WTC11 (cell line): ENCODE measurements around the gene JTB. TPM values are rescaled to one million over a fixed set of nuclear protein-coding genes. Genes with fewer than 3 reads are reported as not detected.
A peak's percentile ranks its signal among the peaks of the same experiment; 100 is the strongest.

Experiments
- ATAC-seq: fragments of 200-7000 bp; cut with Tn5 transposase; 2 replicates; pipeline ENCODE4 v1.10.0; 2021; ENCODE audit warnings: mild to moderate bottlenecking, moderate library complexity
- CTCF ChIA-PET: fragments of 300-600 bp; sonication (Branson Sonifier 250); formaldehyde crosslinking; loops from one replicate; lab custom pipeline; 2021; ENCODE audit warnings: antibody characterized with exemption; lab: Charles Lee
- POLR2A ChIA-PET: fragments of 350-600 bp; sonication (Branson Sonifier 250); formaldehyde crosslinking; loops from one replicate; lab custom pipeline; 2021; ENCODE audit warnings: antibody characterized with exemption; lab: Charles Lee
- DNase-seq: peaks from one replicate; pipeline ENCODE4 v3.0.0; 2021; ENCODE audit warnings: low spot score
- H3K27ac Mint-ChIP-seq: 2 replicates; pipeline ENCODE4 v1.8.0; 2021; ENCODE audit warnings: mixed read lengths
- H3K27me3 Mint-ChIP-seq: 2 replicates; pipeline ENCODE4 v1.8.0; 2021; ENCODE audit warnings: low read depth, mild to moderate bottlenecking, moderate library complexity, mixed read lengths
- H3K36me3 Mint-ChIP-seq: 2 replicates; pipeline ENCODE4 v1.8.0; 2021; ENCODE audit warnings: mixed read lengths
- H3K4me1 Mint-ChIP-seq: 2 replicates; pipeline ENCODE4 v1.8.0; 2022; ENCODE audit warnings: mixed read lengths
- H3K4me3 Mint-ChIP-seq: 2 replicates; pipeline ENCODE4 v1.8.0; 2021; ENCODE audit warnings: mild to moderate bottlenecking, moderate library complexity, mixed read lengths
- H3K9me3 Mint-ChIP-seq: 2 replicates; pipeline ENCODE4 v1.8.0; 2021; ENCODE audit warnings: mixed read lengths
- AR ChIP-seq: fragments of 250-450 bp; sonication (Bioruptor Pico); IDR thresholded peaks from 2 replicates; pipeline ENCODE4 v1.9.0; 2021; ENCODE audit warnings: mild to moderate bottlenecking
- GABPB1 ChIP-seq: sonication (generic); formaldehyde crosslinking; IDR thresholded peaks from 2 replicates; pipeline ENCODE4 v1.8.1; 2023; ENCODE audit warnings: mild to moderate bottlenecking, missing genetic modification reagents
- HMGXB4 ChIP-seq: sonication (generic); formaldehyde crosslinking; IDR thresholded peaks from 2 replicates; pipeline ENCODE4 v1.8.1; 2023; ENCODE audit warnings: mild to moderate bottlenecking, moderate library complexity, missing genetic modification reagents
- IRF2 ChIP-seq: sonication (generic); formaldehyde crosslinking; IDR thresholded peaks from 2 replicates; pipeline ENCODE4 v1.8.0; 2022; ENCODE audit warnings: low read depth, missing genetic modification reagents, borderline replicate concordance
- STAT6 ChIP-seq: sonication (generic); formaldehyde crosslinking; conservative IDR thresholded peaks from 2 replicates; pipeline ENCODE4 v1.8.1; 2023; ENCODE audit warnings: mild to moderate bottlenecking, low read depth, missing genetic modification reagents, moderate library complexity
- USF2 ChIP-seq: sonication (generic); formaldehyde crosslinking; IDR thresholded peaks from 2 replicates; pipeline ENCODE4 v1.8.1; 2023; ENCODE audit warnings: mild to moderate bottlenecking, missing genetic modification reagents, moderate library complexity
- ZNF138 ChIP-seq: sonication (generic); formaldehyde crosslinking; conservative IDR thresholded peaks from 2 replicates; pipeline ENCODE4 v1.8.1; 2022; ENCODE audit warnings: mild to moderate bottlenecking, moderate library complexity, missing genetic modification reagents
- ZNF219 ChIP-seq: sonication (generic); formaldehyde crosslinking; IDR thresholded peaks from 2 replicates; pipeline ENCODE4 v1.8.0; 2023; ENCODE audit warnings: missing genetic modification reagents, mild to moderate bottlenecking, borderline replicate concordance
- ZNF317 ChIP-seq: sonication (generic); formaldehyde crosslinking; IDR thresholded peaks from 2 replicates; pipeline ENCODE4 v1.8.1; 2023; ENCODE audit warnings: low read depth, mild to moderate bottlenecking, moderate library complexity, missing genetic modification reagents, borderline replicate concordance
- total RNA-seq: library from RNA; stranded (reverse); gene quantifications from 3 replicates; pipeline ENCODE4 v1.2.3, GENCODE V29; 2021

The JTB gene
- total RNA-seq, 1 experiment from 2014 or later, result 90.3 TPM

GRCh38 chr1:153968972-153969371, 8.5 kb downstream of the JTB start (continued):
- TF ChIP-seq ZNF317 (CRISPR knock-in tag), result no peak
- TF ChIP-seq GABPB1 (CRISPR knock-in tag), result no peak
- TF ChIP-seq, all 79 proteins: peak for 0

GRCh38 chr1:153968408-153968807, 9.1 kb downstream of the JTB start:
- Mint-ChIP-seq H3K4me1 (peaks cover 26% of the 10 kb centered on the region), H3K36me3 (peaks cover 9% of the 10 kb centered on the region), H3K27ac (no peak overlapping the region), H3K4me3 (peak overlapping the region; percentile 80), H3K27me3 (no peaks in the 10 kb centered on the region), H3K9me3 (peaks cover 5% of the 10 kb centered on the region)
- ChIA-PET POLR2A (interaction anchor here (0.6 to 4.4 kb wide), 6 partner anchors 9 to 46 kb away, joined by 3 to 55 read pairs (median 22); partner anchors contain the start of genes CRTC2, DENND4B, GATAD2B and JTB), CTCF (interaction anchor here (1.9 to 2.9 kb wide), 3 partner anchors 17 to 271 kb away, joined by 4 to 28 read pairs (median 21); partner anchors contain the start of genes DENND4B and RAB13)
- TF ChIP-seq STAT6 (CRISPR knock-in tag) (no peak), ZNF138 (CRISPR knock-in tag) (no peak), IRF2 (CRISPR knock-in tag) (no peak)
- DNase-seq (no peak), ATAC-seq (no peak)

- TF ChIP-seq AR (CRISPR knock-in tag) (no peak), ZNF219 (CRISPR knock-in tag) (no peak)
- Mint-ChIP-seq H3K4me3 (peak overlapping the region; percentile 80), H3K36me3 (peaks cover 9% of the 10 kb centered on the region), H3K27ac (peak overlapping the region; percentile 98), H3K27me3 (no peaks in the 10 kb centered on the region), H3K4me1 (peaks cover 26% of the 10 kb centered on the region), H3K9me3 (peaks cover 5% of the 10 kb centered on the region)
- DNase-seq (peak; percentile 54), ATAC-seq (peak; percentile 1; the same call in 1 of the 2 replicates)
- CTCF ChIA-PET, result interaction anchor here (0.8 to 2.9 kb wide), 9 partner anchors 9 to 270 kb away, joined by 3 to 28 read pairs (median 6); partner anchors contain the start of genes CRTC2, DENND4B, JTB and RAB13
- POLR2A ChIA-PET, result interaction anchor here (0.8 to 4.4 kb wide), 12 partner anchors 8 to 334 kb away, joined by 3 to 55 read pairs (median 8); partner anchors contain the start of genes CHTOP, CRTC2, DENND4B and GATAD2B
Observed at GRCh38 chr1:153968000-153968363, 9.5 kb downstream of the JTB start.

GRCh38 chr1:153967107-153967999, 10.1 kb downstream of the JTB start, which contains the start of gene CREB3L4:
TSS of gene CREB3L4 (plus strand) at chr1:153967902. CDS start at chr1:153968526, 624 bp downstream.
- Mint-ChIP-seq H3K4me1 (peaks cover 31% of the 10 kb centered on the region), H3K27ac (peak within 1 kb of the TSS; percentile 98), H3K27me3 (no peaks in the 10 kb centered on the region), H3K36me3 (peaks cover 9% of the 10 kb centered on the region), H3K9me3 (peaks cover 5% of the 10 kb centered on the region), H3K4me3 (peak within 1 kb of the TSS; percentile 80)
- CTCF ChIA-PET, result interaction anchor here (0.6 to 2.9 kb wide), 14 partner anchors 9 to 320 kb away, joined by 3 to 28 read pairs (median 4); partner anchors contain the start of genes CRTC2, DENND4B, GATAD2B and JTB
- peak; percentile 92 for DNase-seq
- ATAC-seq, result peak; percentile 79
- POLR2A ChIA-PET, result interaction anchor here (0.8 to 4.4 kb wide), 14 partner anchors 8 to 333 kb away, joined by 3 to 55 read pairs (median 7); partner anchors contain the start of genes CHTOP, CRTC2, DENND4B and GATAD2B
- TF ChIP-seq USF2 (peak; percentile 98), AR (CRISPR knock-in tag) (no peak), HMGXB4 (CRISPR knock-in tag) (peak; percentile 72; the same call in 1 of the 2 replicates)
